B cell (primary cell): ENCODE data around the gene LYAR.

Source experiments
- CTCF ChIP-seq: fragments of 200-600 bp; IDR thresholded peaks from one replicate; pipeline ENCODE4 v1.8.0; 2022; ENCODE audit warnings: antibody characterized with exemption, mild to moderate bottlenecking
- EZH2 ChIP-seq: IDR thresholded peaks from 2 replicates; pipeline ENCODE4 v1.6.1; 2012; ENCODE audit warnings: borderline replicate concordance, low read depth, mild to moderate bottlenecking, moderate library complexity, low read length; ENCODE audit not compliant: insufficient read depth, poor library complexity, severe bottlenecking

GRCh38 chr4:4328206-4328605 is 38.3 kb upstream of the LYAR start:
- TF ChIP-seq CTCF: no peak
- TF ChIP-seq EZH2: no peak
